IMR-90 (cell line): ENCODE data around the gene PARP6. TPM values are rescaled to one million over a fixed set of nuclear protein-coding genes. Genes with fewer than 3 reads are reported as not detected.

Source experiments
- ATAC-seq: fragments of 200-7000 bp; cut with Tn5 transposase; 2 replicates; pipeline ENCODE4 v1.9.1; 2020; ENCODE audit warnings: low read depth, mild to moderate bottlenecking, moderate library complexity
- BruUV-seq: library from RNA; stranded (reverse); fragments of 400-500 nt; replicated peaks from 2 replicates; lab custom pipeline; 2021; lab: Mats Ljungman, UMichigan
- CTCF ChIA-PET: fragments of 300-600 bp; formaldehyde crosslinking; extraction: SDS; loops from one replicate; lab custom pipeline; 2021; ENCODE audit warnings: antibody characterized with exemption; lab: Yijun Ruan, JAX
- POLR2A ChIA-PET: fragments of 300-600 bp; sonication (Branson Sonifier 250); formaldehyde crosslinking; loops from one replicate; lab custom pipeline; 2022; ENCODE audit warnings: antibody characterized with exemption; ENCODE audit not compliant: unreplicated experiment; lab: Charles Lee
- DNase-seq: peaks from one replicate; pipeline ENCODE4 v3.0.0; 2013
- H2AFZ ChIP-seq: replicated peaks from 2 replicates; pipeline ENCODE3; 2013; ENCODE audit warnings: low read length, mild to moderate bottlenecking; ENCODE audit not compliant: poor library complexity
- H2AK5ac ChIP-seq: 2 replicates; pipeline ENCODE4 v1.6.1; 2013; ENCODE audit warnings: low read depth, low read length, inconsistent platforms
- H2AK9ac ChIP-seq: replicated peaks from 2 replicates; pipeline ENCODE3; 2013; ENCODE audit warnings: mild to moderate bottlenecking, low read depth, low read length, moderate library complexity; ENCODE audit not compliant: poor library complexity
- H2BK120ac ChIP-seq: 2 replicates; pipeline ENCODE4 v1.6.1; 2013; ENCODE audit warnings: low read depth, low read length, inconsistent platforms
- H2BK15ac ChIP-seq: 3 replicates; pipeline ENCODE4 v1.6.1; 2013; ENCODE audit warnings: low read depth, low read length, inconsistent platforms
- H2BK20ac ChIP-seq: 2 replicates; pipeline ENCODE4 v1.6.1; 2013; ENCODE audit warnings: low read depth, mild to moderate bottlenecking, inconsistent platforms, low read length, moderate library complexity
- H2BK5ac ChIP-seq: 2 replicates; pipeline ENCODE4 v1.6.1; 2013; ENCODE audit warnings: mild to moderate bottlenecking, low read depth, low read length, inconsistent platforms; ENCODE audit not compliant: poor library complexity, severe bottlenecking
- H3K14ac ChIP-seq: replicated peaks from 2 replicates; pipeline ENCODE4 v1.6.1; 2013; ENCODE audit warnings: low read depth, low read length, inconsistent platforms
- H3K18ac ChIP-seq: 2 replicates; pipeline ENCODE4 v1.6.1; 2013; ENCODE audit warnings: low read depth, low read length, control low read depth
- H3K23ac ChIP-seq: 2 replicates; pipeline ENCODE4 v1.6.1; 2013; ENCODE audit warnings: low read depth, low read length, inconsistent platforms
- H3K27ac ChIP-seq: 2 replicates; pipeline ENCODE4 v1.5.1; 2013; ENCODE audit warnings: mild to moderate bottlenecking, control low read depth, low read length; ENCODE audit not compliant: insufficient read depth
- H3K27me3 ChIP-seq: 2 replicates; pipeline ENCODE4 v1.6.1; 2013; ENCODE audit warnings: low read length; ENCODE audit not compliant: control insufficient read depth, insufficient read depth
- H3K36me3 ChIP-seq: 2 replicates; pipeline ENCODE4 v1.6.1; 2013; ENCODE audit warnings: low read length, mixed read lengths; ENCODE audit not compliant: control insufficient read depth, insufficient read depth
- H3K4ac ChIP-seq: 2 replicates; pipeline ENCODE4 v1.6.1; 2013; ENCODE audit warnings: low read depth, low read length, inconsistent platforms
- H3K4me1 ChIP-seq: 2 replicates; pipeline ENCODE4 v1.6.1; 2013; ENCODE audit warnings: low read length, mixed read lengths; ENCODE audit not compliant: control insufficient read depth, insufficient read depth
- H3K4me2 ChIP-seq: 2 replicates; pipeline ENCODE4 v1.6.1; 2013; ENCODE audit warnings: low read depth, mild to moderate bottlenecking, control low read depth, low read length, moderate library complexity
- H3K4me3 ChIP-seq: 2 replicates; pipeline ENCODE4 v1.5.1; 2013; ENCODE audit warnings: low read depth, mild to moderate bottlenecking, control low read depth, low read length, moderate library complexity; ENCODE audit not compliant: insufficient read depth
- H3K56ac ChIP-seq: 2 replicates; pipeline ENCODE4 v1.6.1; 2013; ENCODE audit warnings: low read length, inconsistent platforms; ENCODE audit not compliant: insufficient read depth; ENCODE audit errors: extremely low read depth
- H3K79me1 ChIP-seq, 2 experiments: 2 replicates each; pipeline ENCODE4 v1.6.1; 2013; ENCODE audit warnings: low read length in 2 of 2, inconsistent platforms in 1 of 2, low read depth in 1 of 2
- H3K9ac ChIP-seq: 2 replicates; pipeline ENCODE4 v1.6.1; 2013; ENCODE audit warnings: low read depth, low read length, control low read depth
- H3K9me1 ChIP-seq: 2 replicates; pipeline ENCODE4 v1.6.1; 2013; ENCODE audit warnings: low read length, inconsistent platforms; ENCODE audit not compliant: insufficient read depth
- H3K9me3 ChIP-seq: 2 replicates; pipeline ENCODE4 v1.6.1; 2013; ENCODE audit warnings: low read length; ENCODE audit not compliant: control insufficient read depth, insufficient read depth
- H4K20me1 ChIP-seq: 2 replicates; pipeline ENCODE4 v1.6.1; 2013; ENCODE audit warnings: low read length, inconsistent platforms; ENCODE audit not compliant: insufficient read depth
- H4K5ac ChIP-seq: 2 replicates; pipeline ENCODE4 v1.6.1; 2013; ENCODE audit warnings: mild to moderate bottlenecking, low read depth, low read length, control low read depth
- H4K8ac ChIP-seq, 2 experiments: 2 replicates each; pipeline ENCODE4 v1.6.1; 2013; ENCODE audit warnings: low read depth in 2 of 2, low read length in 2 of 2, control low read depth in 1 of 2, inconsistent platforms in 1 of 2
- H4K91ac ChIP-seq: 2 replicates; pipeline ENCODE4 v1.6.1; 2013; ENCODE audit warnings: low read depth, low read length, inconsistent platforms; ENCODE audit not compliant: insufficient read depth
- BHLHE40 ChIP-seq: fragments of 150-350 bp; IDR thresholded peaks from 2 replicates; pipeline ENCODE4 v1.6.1; 2016; ENCODE audit warnings: mild to moderate bottlenecking, low read depth, low read length
- CEBPB ChIP-seq: IDR thresholded peaks from 2 replicates; pipeline ENCODE4 v1.6.1; 2012; ENCODE audit warnings: low read depth, low read length, improper control_type of control experiment
- CHD1 ChIP-seq: IDR thresholded peaks from 2 replicates; pipeline ENCODE4 v1.6.1; 2012; ENCODE audit warnings: low read depth, low read length, improper control_type of control experiment
- CTCF ChIP-seq: conservative IDR thresholded peaks from 2 replicates; pipeline ENCODE4 v1.5.1; 2012; ENCODE audit warnings: mild to moderate bottlenecking, low read depth, low read length, improper control_type of control experiment
- ELK1 ChIP-seq: fragments of 150-350 bp; IDR thresholded peaks from 2 replicates; pipeline ENCODE4 v1.6.1; 2016; ENCODE audit warnings: low read depth, mild to moderate bottlenecking, low read length, moderate library complexity, borderline replicate concordance
- FOS ChIP-seq: fragments of 150-350 bp; IDR thresholded peaks from 2 replicates; pipeline ENCODE4 v1.6.1; 2016; ENCODE audit warnings: low read depth, low read length
- MAFK ChIP-seq: IDR thresholded peaks from 2 replicates; pipeline ENCODE4 v1.6.1; 2012; ENCODE audit warnings: low read depth, low read length, improper control_type of control experiment
- MAZ ChIP-seq: IDR thresholded peaks from 2 replicates; pipeline ENCODE4 v1.6.1; 2012; ENCODE audit warnings: low read depth, mild to moderate bottlenecking, low read length, improper control_type of control experiment, moderate library complexity, borderline replicate concordance
- MXI1 ChIP-seq: IDR thresholded peaks from 2 replicates; pipeline ENCODE4 v1.6.1; 2012; ENCODE audit warnings: low read depth, mild to moderate bottlenecking, low read length, moderate library complexity, borderline replicate concordance
- NFE2L2 ChIP-seq: fragments of 150-350 bp; IDR thresholded peaks from 2 replicates; pipeline ENCODE4 v1.6.1; 2016; ENCODE audit warnings: low read depth, mild to moderate bottlenecking, low read length
- POLR2A ChIP-seq: IDR thresholded peaks from 2 replicates; pipeline ENCODE4 v1.6.1; 2012; ENCODE audit warnings: mild to moderate bottlenecking, low read depth, low read length
- RAD21 ChIP-seq: IDR thresholded peaks from 2 replicates; pipeline ENCODE4 v1.6.1; 2012; ENCODE audit warnings: low read length, improper control_type of control experiment
- RCOR1 ChIP-seq: IDR thresholded peaks from 2 replicates; pipeline ENCODE4 v1.6.1; 2012; ENCODE audit warnings: mild to moderate bottlenecking, low read length, improper control_type of control experiment; ENCODE audit not compliant: insufficient replicate concordance
- RFX5 ChIP-seq: IDR thresholded peaks from 2 replicates; pipeline ENCODE4 v1.8.0; 2012; ENCODE audit warnings: low read depth, mild to moderate bottlenecking, low read length, moderate library complexity
- SMC3 ChIP-seq: fragments of 150-350 bp; IDR thresholded peaks from 2 replicates; pipeline ENCODE4 v1.6.1; 2016; ENCODE audit warnings: low read depth, mild to moderate bottlenecking, antibody characterized with exemption, low read length, moderate library complexity
- WGBS, 2 experiments: methylation state at CpG; one replicate each; pipeline versions ENCODE4 v1.1.5 to v1.1.7; 2013; ENCODE audit warnings: missing lambda C conversion rate in 2 of 2; ENCODE audit not compliant: insufficient read length in 1 of 2; ENCODE audit errors: extremely low coverage in 2 of 2; 5-methylcytosine and 5-hydroxymethylcytosine counted together
- dilution Hi-C: fragments of 300-500 bp; cut with HindIII; formaldehyde crosslinking; loops from one replicate; pipeline ENCODE4 v1.14.3; 2018; ENCODE audit warnings: low sequenced_read_pairs; ENCODE audit not compliant: unreplicated experiment
- in situ Hi-C: fragments of 300-500 bp; cut with MboI; formaldehyde crosslinking; loops from 3 replicates; pipeline ENCODE4 v1.14.3; 2019; ENCODE audit warnings: low sequenced_read_pairs, inconsistent platforms, mixed read lengths
- intact Hi-C: fragments of 100-400 bp; cut with micrococcal nuclease; formaldehyde crosslinking; loops from 2 replicates; pipeline ENCODE4 v1.10.0; 2022
- polyA plus RNA-seq, 3 experiments: library from polyadenylated mRNA; depleted of rRNA; stranded (reverse); fragments of >200 nt; gene quantifications; 2 replicates each; pipeline ENCODE4 v1.2.3, GENCODE V29; 2012; ENCODE audit warnings: low replicate concordance in 1 of 3
- total RNA-seq: library from RNA; depleted of rRNA; stranded (reverse); fragments of >200 nt; gene quantifications from 2 replicates; pipeline ENCODE4 v1.2.3, GENCODE V29; 2012
- TF ChIP-seq, protein P1 (sequence below): fragments of 150-350 bp; IDR thresholded peaks from 2 replicates; pipeline ENCODE4 v1.6.1; 2017; ENCODE audit warnings: mild to moderate bottlenecking, antibody characterized with exemption, low read length, low read depth

PARP6 gene
- total and polyA plus RNA-seq, 2 of the 4 experiments (the other 2 are of a cell fraction) = 13.4 to 45.1 TPM

GRCh38 chr15:72238586-72238985 lies 33.8 kb downstream of the PARP6 start:
- Histone ChIP-seq H2AFZ (no peak overlapping the region), H3K9me3 (no peaks in the 10 kb centered on the region), H3K27me3 (no peaks in the 10 kb centered on the region), H2BK20ac (peak overlapping the region; percentile 58), H2BK15ac (peak overlapping the region; percentile 43; the same call in 1 of the 3 replicates), H3K79me1 (peaks cover 9 to 27% of the 10 kb centered on the region in 2 experiments; a peak in 3 of 4 replicates), H3K56ac (no peak overlapping the region), H3K36me3 (peaks cover 18% of the 10 kb centered on the region), H4K8ac (peak overlapping the region in 1 of 2 experiments; percentile 59; a peak in 3 of 4 replicates), H2BK120ac (peak overlapping the region; percentile 12; the same call in 1 of the 2 replicates), H3K9me1 (peaks cover 26% of the 10 kb centered on the region), H3K14ac (0 out of 2 replicates have a peak overlapping the region, but pooled peaks have one; percentile 3), H4K20me1 (no peaks in the 10 kb centered on the region), H3K23ac (peak overlapping the region; percentile 1; the same call in 1 of the 2 replicates), H3K4me1 (peaks cover 14% of the 10 kb centered on the region), H2BK5ac (peak overlapping the region; percentile 96), H4K5ac (no peak overlapping the region; the same call in 1 of the 2 replicates), H3K4me2 (no peak overlapping the region), H3K4me3 (no peak overlapping the region), H2AK5ac (peak overlapping the region; percentile 6; the same call in 1 of the 2 replicates), H4K91ac (peak overlapping the region; percentile 31; the same call in 1 of the 2 replicates), H3K27ac (no peak overlapping the region), H3K4ac (peak overlapping the region; percentile 10; the same call in 1 of the 2 replicates), H3K9ac (no peak overlapping the region), H2AK9ac (no peak overlapping the region), H3K18ac (no peak overlapping the region)
- WGBS, 2 experiments = no CpG with 5 or more reads among the region's 3 CpGs
- dilution Hi-C loops = no loop called here
- BruUV-seq = no TSS peak
- ChIA-PET CTCF (no interaction called here), POLR2A (no interaction called here)
- DNase-seq (no peak), ATAC-seq (no peak)
- TF ChIP-seq POLR2A (no peak), FOS (no peak), MAFK (no peak), RAD21 (no peak), CHD1 (no peak), MAZ (no peak), RFX5 (no peak), ELK1 (no peak), CEBPB (no peak), CTCF (no peak), NFE2L2 (no peak), BHLHE40 (no peak), MXI1 (no peak), SMC3 (no peak), RCOR1 (no peak)
- TF ChIP-seq, protein P1, sequence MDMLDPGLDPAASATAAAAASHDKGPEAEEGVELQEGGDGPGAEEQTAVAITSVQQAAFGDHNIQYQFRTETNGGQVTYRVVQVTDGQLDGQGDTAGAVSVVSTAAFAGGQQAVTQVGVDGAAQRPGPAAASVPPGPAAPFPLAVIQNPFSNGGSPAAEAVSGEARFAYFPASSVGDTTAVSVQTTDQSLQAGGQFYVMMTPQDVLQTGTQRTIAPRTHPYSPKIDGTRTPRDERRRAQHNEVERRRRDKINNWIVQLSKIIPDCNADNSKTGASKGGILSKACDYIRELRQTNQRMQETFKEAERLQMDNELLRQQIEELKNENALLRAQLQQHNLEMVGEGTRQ = no peak
- in situ Hi-C loops = no loop called here
- intact Hi-C loops = no loop called here
